Liver (tissue), 9 donors: ENCODE measurements around the gene TNP2. TPM values are rescaled to one million over a fixed set of nuclear protein-coding genes. Genes with fewer than 3 reads are reported as not detected.

Experiments used
- DNase-seq: peaks from one replicate; pipeline ENCODE4 v3.0.0-alpha.2; 2017; ENCODE audit warnings: low spot score
- H3K27ac ChIP-seq, 2 donors: one replicate each; pipeline ENCODE4 v1.7.0; 2013; ENCODE audit warnings: inconsistent platforms in 2 of 2, low read length in 2 of 2, control low read depth in 1 of 2, low read depth in 1 of 2, mild to moderate bottlenecking in 1 of 2
- H3K27me3 ChIP-seq, 4 donors: one replicate each; pipeline versions ENCODE4 v1.6.1 to v1.7.0; 2013; ENCODE audit warnings: low read length in 3 of 4, inconsistent platforms in 1 of 4, mild to moderate bottlenecking in 1 of 4, moderate library complexity in 1 of 4; ENCODE audit not compliant: control insufficient read depth in 4 of 4, insufficient read depth in 4 of 4
- H3K36me3 ChIP-seq, 4 donors: one replicate each; pipeline versions ENCODE4 v1.6.1 to v1.7.0; 2013; ENCODE audit warnings: low read length in 3 of 4, mild to moderate bottlenecking in 3 of 4, low read depth in 1 of 4, moderate library complexity in 1 of 4; ENCODE audit not compliant: control insufficient read depth in 4 of 4, insufficient read depth in 3 of 4
- H3K4me1 ChIP-seq, 4 donors: one replicate each; pipeline versions ENCODE4 v1.6.1 to v1.7.0; 2013; ENCODE audit warnings: low read length in 3 of 4, mild to moderate bottlenecking in 3 of 4, moderate library complexity in 1 of 4; ENCODE audit not compliant: control insufficient read depth in 4 of 4, insufficient read depth in 4 of 4
- H3K4me3 ChIP-seq, 3 donors: one replicate each; pipeline versions ENCODE4 v1.6.1 to v1.7.0; 2013; ENCODE audit warnings: low read length in 3 of 3, control low read depth in 1 of 3, low read depth in 1 of 3, mild to moderate bottlenecking in 1 of 3
- H3K9ac ChIP-seq, 2 donors: one replicate each; pipeline ENCODE4 v1.7.0; 2013; ENCODE audit warnings: low read length in 2 of 2, mild to moderate bottlenecking in 2 of 2, moderate library complexity in 2 of 2, control low read depth in 1 of 2, low read depth in 1 of 2
- H3K9me3 ChIP-seq, 4 donors: one replicate each; pipeline versions ENCODE4 v1.6.1 to v1.7.0; 2013; ENCODE audit warnings: low read length in 3 of 4; ENCODE audit not compliant: control insufficient read depth in 4 of 4
- ATF3 ChIP-seq: IDR thresholded peaks from 2 replicates; pipeline ENCODE4 v1.6.1; 2016; ENCODE audit warnings: antibody characterized with exemption
- CTCF ChIP-seq: fragments of 150-350 bp; IDR thresholded peaks from 2 replicates; pipeline ENCODE4 v1.5.1; 2017; ENCODE audit warnings: improper control_type of control experiment, low read depth, low read length; ENCODE audit not compliant: missing input control
- EGR1 ChIP-seq, 2 donors: IDR thresholded peaks; 2 replicates each; pipeline ENCODE4 v1.6.1; 2016 to 2018; ENCODE audit warnings: antibody characterized with exemption in 2 of 2, low read depth in 2 of 2
- FOXA1 ChIP-seq: IDR thresholded peaks from 2 replicates; pipeline ENCODE4 v1.6.1; 2016; ENCODE audit warnings: antibody characterized with exemption
- FOXA2 ChIP-seq: IDR thresholded peaks from 2 replicates; pipeline ENCODE4 v1.6.1; 2016; ENCODE audit warnings: antibody characterized with exemption
- GABPA ChIP-seq, 2 donors: IDR thresholded peaks in 1 of 2; conservative IDR thresholded peaks in 1 of 2; 2 replicates each; pipeline ENCODE4 v1.6.1; 2016; ENCODE audit warnings: antibody characterized with exemption in 2 of 2, mild to moderate bottlenecking in 1 of 2, moderate library complexity in 1 of 2
- HNF4A ChIP-seq, 2 donors: conservative IDR thresholded peaks; 2 replicates each; pipeline ENCODE4 v1.6.1; 2016; ENCODE audit warnings: antibody characterized with exemption in 2 of 2, mild to moderate bottlenecking in 2 of 2
- HNF4G ChIP-seq: IDR thresholded peaks from 2 replicates; pipeline ENCODE4 v1.6.1; 2016; ENCODE audit warnings: antibody characterized with exemption
- JUND ChIP-seq, 2 donors: IDR thresholded peaks; 2 replicates each; pipeline ENCODE4 v1.6.1; 2016; ENCODE audit warnings: antibody characterized with exemption in 2 of 2
- MAX ChIP-seq: IDR thresholded peaks from 2 replicates; pipeline ENCODE4 v1.6.1; 2016; ENCODE audit warnings: antibody characterized with exemption
- NR2F2 ChIP-seq: IDR thresholded peaks from 2 replicates; pipeline ENCODE4 v1.6.1; 2016; ENCODE audit warnings: antibody characterized with exemption
- RAD21 ChIP-seq, 2 donors: IDR thresholded peaks; 2 replicates each; pipeline ENCODE4 v1.6.1; 2016; ENCODE audit warnings: antibody characterized with exemption in 2 of 2, mild to moderate bottlenecking in 2 of 2
- REST ChIP-seq: IDR thresholded peaks from 2 replicates; pipeline ENCODE4 v1.6.1; 2016; ENCODE audit warnings: antibody characterized with exemption, mild to moderate bottlenecking
- RXRA ChIP-seq, 2 donors: IDR thresholded peaks; 2 replicates each; pipeline ENCODE4 v1.6.1; 2017 to 2018; ENCODE audit warnings: antibody characterized with exemption in 2 of 2, mild to moderate bottlenecking in 1 of 2
- SP1 ChIP-seq: IDR thresholded peaks from 2 replicates; pipeline ENCODE4 v1.6.1; 2018; ENCODE audit warnings: antibody characterized with exemption, mild to moderate bottlenecking
- TAF1 ChIP-seq: conservative IDR thresholded peaks from 2 replicates; pipeline ENCODE4 v1.6.1; 2016; ENCODE audit warnings: antibody characterized with exemption, mild to moderate bottlenecking
- YY1 ChIP-seq: IDR thresholded peaks from 2 replicates; pipeline ENCODE4 v1.6.1; 2016; ENCODE audit warnings: antibody characterized with exemption, mild to moderate bottlenecking
- ZBTB33 ChIP-seq: IDR thresholded peaks from 2 replicates; pipeline ENCODE4 v1.6.1; 2016; ENCODE audit warnings: antibody characterized with exemption
- WGBS: extraction: QIAGEN DNeasy Blood & Tissue Kit; methylation state at CpG from one replicate; pipeline ENCODE4 v1.1.7; 2013; 5-methylcytosine and 5-hydroxymethylcytosine counted together
- polyA plus RNA-seq, 2 donors: library from polyadenylated mRNA; stranded (reverse) in 1 of 2; unstranded in 1 of 2; fragments of 200-250 nt in 1 of 2; fragments of >200 nt in 1 of 2; fragmentation: Nextera tagmentation in 1 of 2; extraction: Ambion mirVana in 1 of 2; gene quantifications; one replicate each; pipeline versions ENCODE4 v1.2.1 to v1.2.3, GENCODE V29; 2013 to 2015
- total RNA-seq, 2 donors: library from RNA; depleted of rRNA; stranded (reverse); fragments of >200 nt; gene quantifications; one replicate each; pipeline ENCODE4 v1.2.3, GENCODE V29; 2014
- donor health status: healthy.
- donor health status: healthy.
- donor health status: healthy.
- donor health status: healthy.
- donor health status: healthy.

The TNP2 gene
- total and polyA plus RNA-seq, 4 donors: not detected

GRCh38 chr16:11236461-11237254, 32.5 kb downstream of the TNP2 start (continued):
- no peak for TF ChIP-seq ZBTB33

GRCh38 chr16:11235703-11235991, 33.5 kb downstream of the TNP2 start:
- Histone ChIP-seq H3K36me3 (no peaks in the 10 kb centered on the region), H3K4me3 (no peak overlapping the region), H3K27me3 (no peaks in the 10 kb centered on the region), H3K9me3 (no peaks in the 10 kb centered on the region), H3K27ac (no peak overlapping the region), H3K4me1 (peaks cover 2 to 7% (median 5%) of the 10 kb centered on the region in 4 donors), H3K9ac (no peak overlapping the region)
- TF ChIP-seq RXRA (IDR thresholded peaks at IDR 0.05) (no peak), GABPA (IDR thresholded peaks at IDR 0.05 in 1 of 2, conservative IDR thresholded peaks at IDR 0.05 in 1 of 2) (no peak), CTCF (no peak), FOXA2 (no peak), RAD21 (IDR thresholded peaks at IDR 0.05) (no peak), YY1 (no peak), ATF3 (no peak), TAF1 (no peak), FOXA1 (no peak), ZBTB33 (no peak), MAX (peak; percentile 22), EGR1 (IDR thresholded peaks at IDR 0.05; ENCODE audit: low read depth in 2 of 2) (no peak), HNF4A (conservative IDR thresholded peaks at IDR 0.05) (peak in 1 of 2 donors; percentile 15), REST (no peak), NR2F2 (no peak), SP1 (peak; percentile 33), JUND (IDR thresholded peaks at IDR 0.05) (no peak), HNF4G (no peak)
- WGBS: 23% methylated on average over 5 of the region's 5 CpGs
- DNase-seq: no peak
